Measurements from ENCODE around the gene DOCK4. TPM values are rescaled to one million over a fixed set of nuclear protein-coding genes. Genes with fewer than 3 reads are reported as not detected.

The DOCK4 gene
- total and polyA plus RNA-seq, 4 donors = 7.2 to 48.9 (median 12.8) TPM

- no peak for TF ChIP-seq REST (IDR thresholded peaks at IDR 0.05)
- no peak for TF ChIP-seq ATF3 (IDR thresholded peaks at IDR 0.05)
- no peak for TF ChIP-seq FOXA1 (IDR thresholded peaks at IDR 0.05)
- TF ChIP-seq TAF1 (conservative IDR thresholded peaks at IDR 0.05) = no peak
- TF ChIP-seq RAD21 (IDR thresholded peaks at IDR 0.05) = no peak
- TF ChIP-seq SP1 (IDR thresholded peaks at IDR 0.05) = no peak
- TF ChIP-seq HNF4A (conservative IDR thresholded peaks at IDR 0.05) = no peak
- no peak for TF ChIP-seq GABPA (IDR thresholded peaks at IDR 0.05 in 1 of 2, conservative IDR thresholded peaks at IDR 0.05 in 1 of 2)
These were observed 223.4 kb downstream of the DOCK4 start (continued) for GRCh38 chr7:111982804-111983203.

GRCh38 chr7:111982133-111982532 is 224.1 kb downstream of the DOCK4 start:
- H3K27me3 ChIP-seq (ENCODE audit: control insufficient read depth in 4 of 4, insufficient read depth in 4 of 4, low read length in 3 of 4) = no peaks in the 10 kb centered on the region
- H3K9me3 ChIP-seq (ENCODE audit: control insufficient read depth in 4 of 4, low read length in 3 of 4) = no peaks in the 10 kb centered on the region
- H3K4me3 ChIP-seq (ENCODE audit: low read depth in 1 of 3, low read length in 3 of 3) = no peak overlapping the region
- peaks cover 0 to 1% (median 0%) of the 10 kb centered on the region in 4 donors for H3K4me1 ChIP-seq (ENCODE audit: control insufficient read depth in 4 of 4, insufficient read depth in 4 of 4, low read length in 3 of 4)
- TF ChIP-seq MAX (IDR thresholded peaks at IDR 0.05) (no peak), CTCF (IDR thresholded peaks at IDR 0.05; ENCODE audit: low read depth, low read length, missing input control) (no peak), YY1 (IDR thresholded peaks at IDR 0.05) (no peak), REST (IDR thresholded peaks at IDR 0.05) (no peak), HNF4G (IDR thresholded peaks at IDR 0.05) (no peak), RAD21 (IDR thresholded peaks at IDR 0.05) (no peak), SP1 (IDR thresholded peaks at IDR 0.05) (no peak), EGR1 (IDR thresholded peaks at IDR 0.05; ENCODE audit: low read depth in 2 of 2) (no peak)
- H3K27ac ChIP-seq (ENCODE audit: low read depth in 1 of 2, low read length in 2 of 2) = no peak overlapping the region
- no peak overlapping the region for H3K9ac ChIP-seq (ENCODE audit: low read depth in 1 of 2, low read length in 2 of 2)
- peaks cover 0 to 27% (median 18%) of the 10 kb centered on the region in 4 donors for H3K36me3 ChIP-seq (ENCODE audit: control insufficient read depth in 4 of 4, insufficient read depth in 3 of 4, low read depth in 1 of 4, low read length in 3 of 4)
- no peak for DNase-seq (ENCODE audit: low spot score)
- 87% methylated on average over 1 of the region's 1 CpG for WGBS

Data from liver (tissue), 9 donors.